Spleen (tissue), 7 donors: ENCODE data around the gene ARHGEF5.
"Not testable (repeated sequence)": the region's sequence is repeated elsewhere in the genome, so short reads cannot be mapped to it uniquely, and the experiment has no call there.

Experiments
- POLR2A ChIP-seq, 3 donors: fragments of 450-650 bp; IDR thresholded peaks; one replicate each; pipeline ENCODE4 v1.5.1; 2017; ENCODE audit warnings: antibody characterized with exemption in 3 of 3, mild to moderate bottlenecking in 1 of 3
- POLR2AphosphoS5 ChIP-seq, 3 donors: sonication (generic); formaldehyde crosslinking; IDR thresholded peaks; one replicate each; pipeline ENCODE4 v1.5.1; 2017; ENCODE audit warnings: antibody characterized with exemption in 3 of 3
- TF ChIP-seq, protein P1 (sequence below), 11 experiments: fragments of 200-600 bp in 7 of 11; fragments of 450-650 bp in 4 of 11; sonication (generic) in 4 of 11; IDR thresholded peaks in 8 of 11; conservative IDR thresholded peaks in 3 of 11; 1 replicate in 7 of 11; 2 replicates in 4 of 11; pipeline versions ENCODE4 v1.4.0 to v1.8.0; 2016 to 2021; ENCODE audit warnings: antibody characterized with exemption in 11 of 11, inconsistent platforms in 4 of 11, mild to moderate bottlenecking in 1 of 11
- donor health status: DM: no; HTN: no; CAD: no; lungs with moderate emphysema.
- donor health status: DM: no; HTN: no; CAD: no.
- donor health status: DM: no; HTN: no; CAD: no.

DNA sequence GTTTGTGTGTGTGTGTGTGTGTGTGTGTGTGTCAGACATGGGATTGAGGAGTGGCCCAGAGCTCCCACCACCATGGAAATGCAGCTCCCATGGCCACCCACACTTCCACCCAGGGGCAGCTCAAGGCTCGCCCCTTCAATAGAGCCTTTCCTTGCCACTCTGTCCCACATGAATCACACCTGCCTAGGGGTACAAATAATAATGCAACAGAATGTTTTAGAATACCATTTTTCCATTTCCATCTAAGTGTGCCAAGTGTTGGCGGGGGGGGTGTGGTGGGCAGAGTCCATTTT is 23.3 kb upstream of the ARHGEF5 start:
- TF ChIP-seq, protein P1, sequence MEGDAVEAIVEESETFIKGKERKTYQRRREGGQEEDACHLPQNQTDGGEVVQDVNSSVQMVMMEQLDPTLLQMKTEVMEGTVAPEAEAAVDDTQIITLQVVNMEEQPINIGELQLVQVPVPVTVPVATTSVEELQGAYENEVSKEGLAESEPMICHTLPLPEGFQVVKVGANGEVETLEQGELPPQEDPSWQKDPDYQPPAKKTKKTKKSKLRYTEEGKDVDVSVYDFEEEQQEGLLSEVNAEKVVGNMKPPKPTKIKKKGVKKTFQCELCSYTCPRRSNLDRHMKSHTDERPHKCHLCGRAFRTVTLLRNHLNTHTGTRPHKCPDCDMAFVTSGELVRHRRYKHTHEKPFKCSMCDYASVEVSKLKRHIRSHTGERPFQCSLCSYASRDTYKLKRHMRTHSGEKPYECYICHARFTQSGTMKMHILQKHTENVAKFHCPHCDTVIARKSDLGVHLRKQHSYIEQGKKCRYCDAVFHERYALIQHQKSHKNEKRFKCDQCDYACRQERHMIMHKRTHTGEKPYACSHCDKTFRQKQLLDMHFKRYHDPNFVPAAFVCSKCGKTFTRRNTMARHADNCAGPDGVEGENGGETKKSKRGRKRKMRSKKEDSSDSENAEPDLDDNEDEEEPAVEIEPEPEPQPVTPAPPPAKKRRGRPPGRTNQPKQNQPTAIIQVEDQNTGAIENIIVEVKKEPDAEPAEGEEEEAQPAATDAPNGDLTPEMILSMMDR (IDR thresholded peaks at IDR 0.05 in 8 of 11, conservative IDR thresholded peaks at IDR 0.05 in 3 of 11), result not testable (repeated sequence)
- TF ChIP-seq POLR2AphosphoS5, POLR2A (IDR thresholded peaks at IDR 0.05): not testable (repeated sequence)
